Astrocyte (in vitro differentiated cells and primary cell): ENCODE data around the gene TARM1.

Experiments
- EZH2 ChIP-seq: IDR thresholded peaks from 2 replicates; pipeline ENCODE4 v1.6.1; 2012; ENCODE audit warnings: mild to moderate bottlenecking, low read length, inconsistent platforms; ENCODE audit not compliant: insufficient read depth
- TF ChIP-seq, protein P1 (sequence below): IDR thresholded peaks from 2 replicates; pipeline ENCODE4 v1.5.1; 2011; ENCODE audit warnings: low read depth, mild to moderate bottlenecking, inconsistent platforms, low read length, moderate library complexity; ENCODE audit not compliant: insufficient read depth

DNA sequence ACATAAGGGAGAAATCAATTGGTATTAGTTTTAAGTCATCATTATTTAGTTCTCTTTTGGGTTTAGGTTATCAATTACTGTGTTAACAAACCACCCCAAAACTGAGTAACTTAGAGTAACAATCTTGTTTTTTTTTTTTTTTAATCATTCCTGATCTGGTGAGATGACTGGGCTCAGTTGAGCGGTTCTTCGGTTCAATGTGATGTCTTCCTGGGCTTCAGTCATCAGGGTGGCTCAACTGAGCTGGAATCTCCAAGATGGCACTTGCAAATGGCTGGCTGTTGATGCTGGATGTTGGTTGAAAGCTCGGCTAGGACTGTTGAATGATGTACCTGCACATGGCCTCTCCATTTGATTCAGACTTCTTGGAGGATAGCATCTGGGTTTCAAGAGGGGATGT is 3.2 kb upstream of the TARM1 start:
- TF ChIP-seq, protein P1, sequence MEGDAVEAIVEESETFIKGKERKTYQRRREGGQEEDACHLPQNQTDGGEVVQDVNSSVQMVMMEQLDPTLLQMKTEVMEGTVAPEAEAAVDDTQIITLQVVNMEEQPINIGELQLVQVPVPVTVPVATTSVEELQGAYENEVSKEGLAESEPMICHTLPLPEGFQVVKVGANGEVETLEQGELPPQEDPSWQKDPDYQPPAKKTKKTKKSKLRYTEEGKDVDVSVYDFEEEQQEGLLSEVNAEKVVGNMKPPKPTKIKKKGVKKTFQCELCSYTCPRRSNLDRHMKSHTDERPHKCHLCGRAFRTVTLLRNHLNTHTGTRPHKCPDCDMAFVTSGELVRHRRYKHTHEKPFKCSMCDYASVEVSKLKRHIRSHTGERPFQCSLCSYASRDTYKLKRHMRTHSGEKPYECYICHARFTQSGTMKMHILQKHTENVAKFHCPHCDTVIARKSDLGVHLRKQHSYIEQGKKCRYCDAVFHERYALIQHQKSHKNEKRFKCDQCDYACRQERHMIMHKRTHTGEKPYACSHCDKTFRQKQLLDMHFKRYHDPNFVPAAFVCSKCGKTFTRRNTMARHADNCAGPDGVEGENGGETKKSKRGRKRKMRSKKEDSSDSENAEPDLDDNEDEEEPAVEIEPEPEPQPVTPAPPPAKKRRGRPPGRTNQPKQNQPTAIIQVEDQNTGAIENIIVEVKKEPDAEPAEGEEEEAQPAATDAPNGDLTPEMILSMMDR, result no peak
- no peak for TF ChIP-seq EZH2
